CD4-positive, alpha-beta T cell (primary cell): ENCODE data around the gene MS4A15. TPM values are rescaled to one million over a fixed set of nuclear protein-coding genes. Genes with fewer than 3 reads are reported as not detected.

ENCODE experiments used
- ATAC-seq: fragments of 200-7000 bp; cut with Tn5 transposase; one replicate; pipeline ENCODE4 v1.10.0; 2022; ENCODE audit warnings: mild to moderate bottlenecking; ENCODE audit not compliant: poor library complexity
- CTCF ChIA-PET: fragments of 350-600 bp; sonication (Branson Sonifier 250); formaldehyde crosslinking; loops from one replicate; lab custom pipeline; 2021; ENCODE audit warnings: antibody characterized with exemption, inconsistent platforms; lab: Charles Lee
- POLR2A ChIA-PET: fragments of 350-600 bp; sonication (Branson Sonifier 250); formaldehyde crosslinking; loops from one replicate; lab custom pipeline; 2021; ENCODE audit warnings: antibody characterized with exemption, inconsistent platforms; lab: Charles Lee
- DNase-seq, 14 experiments: peaks; one replicate each; pipeline ENCODE4 v3.0.0-alpha.2; 2013 to 2020; ENCODE audit warnings: mixed read lengths in 2 of 14
- H3K27ac ChIP-seq, 2 donors: one replicate each; pipeline versions ENCODE4 v1.5.1 to v1.7.0; 2013; ENCODE audit warnings: low read length in 2 of 2, low read depth in 1 of 2, mild to moderate bottlenecking in 1 of 2
- H3K27me3 ChIP-seq, 2 experiments: 1 replicate in 1 of 2; 2 replicates in 1 of 2; pipeline versions ENCODE4 v1.6.1 to v1.7.0; 2013; ENCODE audit warnings: low read length in 2 of 2, control low read depth in 1 of 2, mild to moderate bottlenecking in 1 of 2, moderate library complexity in 1 of 2; ENCODE audit not compliant: insufficient read depth in 2 of 2, control insufficient read depth in 1 of 2
- H3K36me3 ChIP-seq: one replicate; pipeline ENCODE4 v1.6.1; 2013; ENCODE audit warnings: low read length, control low read depth; ENCODE audit not compliant: insufficient read depth
- H3K4me1 ChIP-seq: one replicate; pipeline ENCODE4 v1.6.1; 2013; ENCODE audit warnings: low read length, control low read depth; ENCODE audit not compliant: insufficient read depth
- H3K4me3 ChIP-seq: one replicate; pipeline ENCODE4 v1.5.1; 2013; ENCODE audit warnings: mild to moderate bottlenecking, low read length, moderate library complexity
- H3K9me3 ChIP-seq, 2 experiments: 1 replicate in 1 of 2; 2 replicates in 1 of 2; pipeline versions ENCODE4 v1.6.1 to v1.7.0; 2013; ENCODE audit warnings: low read length in 2 of 2, mild to moderate bottlenecking in 2 of 2, control low read depth in 1 of 2, moderate library complexity in 1 of 2; ENCODE audit not compliant: control insufficient read depth in 1 of 2, insufficient read depth in 1 of 2
- H3K27ac Mint-ChIP-seq: one replicate; pipeline ENCODE4 v1.8.0; 2020; ENCODE audit warnings: mixed read lengths
- H3K27me3 Mint-ChIP-seq: one replicate; pipeline ENCODE4 v1.8.0; 2021; ENCODE audit warnings: mixed read lengths
- H3K36me3 Mint-ChIP-seq: one replicate; pipeline ENCODE4 v1.8.0; 2021; ENCODE audit warnings: low read depth, mixed read lengths
- H3K4me1 Mint-ChIP-seq: one replicate; pipeline ENCODE4 v1.8.0; 2021; ENCODE audit warnings: low read depth, mixed read lengths
- H3K4me3 Mint-ChIP-seq: one replicate; pipeline ENCODE4 v1.8.0; 2020; ENCODE audit warnings: mild to moderate bottlenecking, mixed read lengths
- H3K9me3 Mint-ChIP-seq: one replicate; pipeline ENCODE4 v1.8.0; 2020; ENCODE audit warnings: mixed read lengths
- intact Hi-C, 2 experiments: fragments of 100-400 bp; cut with DNase I in 1 of 2; cut with micrococcal nuclease in 1 of 2; formaldehyde crosslinking; loops; one replicate each; pipeline versions ENCODE4 v1.15.1 to v1.9.0; 2023 to 2025; cut with DNase I, micrococcal nuclease
- total RNA-seq, 174 experiments: library from RNA in 2 of 174; stranded (reverse) in 2 of 174; gene quantifications; one replicate each; pipeline ENCODE4 v1.2.3 and lab custom pipeline; 2021 to 2026
- TF ChIP-seq, protein P1 (sequence below): fragments of 200-600 bp; IDR thresholded peaks from one replicate; pipeline ENCODE4 v1.8.0; 2022; ENCODE audit warnings: antibody characterized with exemption, mild to moderate bottlenecking

Gene MS4A15
- total RNA-seq, 2 experiments from 2014 or later: not detected

DNA sequence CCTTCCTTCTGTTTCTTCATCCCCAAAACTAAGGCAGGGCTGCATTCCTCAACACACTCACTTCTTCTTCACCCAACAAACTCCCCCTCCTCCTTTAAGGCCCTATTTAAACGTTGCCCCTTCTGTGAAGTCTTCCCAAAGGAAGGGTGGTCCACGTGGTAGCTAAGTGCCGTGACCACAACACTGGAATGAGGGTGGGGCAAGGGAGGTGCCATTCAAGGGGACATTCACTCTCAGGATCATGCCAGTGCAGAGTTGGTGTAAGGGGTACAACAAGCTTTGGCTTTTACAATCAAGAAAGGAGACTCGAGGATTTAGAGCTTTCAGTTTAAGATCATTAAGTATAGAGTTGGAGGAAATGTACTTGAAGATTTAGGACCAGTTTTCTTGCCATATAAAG is 20.4 kb downstream of the MS4A15 start:
- H3K27ac Mint-ChIP-seq: no peak overlapping the region
- H3K4me1 Mint-ChIP-seq: peaks cover 6% of the 10 kb centered on the region
- POLR2A ChIA-PET: interaction anchor here (0.6 kb wide), 1 partner anchor 213 kb away, joined by 4 read pairs; no protein-coding TSS in a partner anchor
- Histone ChIP-seq H3K27ac (no peak overlapping the region), H3K4me3 (no peak overlapping the region), H3K9me3 (no peaks in the 10 kb centered on the region), H3K27me3 (no peaks in the 10 kb centered on the region), H3K4me1 (peaks cover 7% of the 10 kb centered on the region), H3K36me3 (no peaks in the 10 kb centered on the region)
- intact Hi-C loops: loop anchor here in 1 of 2 experiments (5.0 kb wide), 2 partner anchors 115 to 410 kb away; no protein-coding TSS in a partner anchor
- TF ChIP-seq, protein P1, sequence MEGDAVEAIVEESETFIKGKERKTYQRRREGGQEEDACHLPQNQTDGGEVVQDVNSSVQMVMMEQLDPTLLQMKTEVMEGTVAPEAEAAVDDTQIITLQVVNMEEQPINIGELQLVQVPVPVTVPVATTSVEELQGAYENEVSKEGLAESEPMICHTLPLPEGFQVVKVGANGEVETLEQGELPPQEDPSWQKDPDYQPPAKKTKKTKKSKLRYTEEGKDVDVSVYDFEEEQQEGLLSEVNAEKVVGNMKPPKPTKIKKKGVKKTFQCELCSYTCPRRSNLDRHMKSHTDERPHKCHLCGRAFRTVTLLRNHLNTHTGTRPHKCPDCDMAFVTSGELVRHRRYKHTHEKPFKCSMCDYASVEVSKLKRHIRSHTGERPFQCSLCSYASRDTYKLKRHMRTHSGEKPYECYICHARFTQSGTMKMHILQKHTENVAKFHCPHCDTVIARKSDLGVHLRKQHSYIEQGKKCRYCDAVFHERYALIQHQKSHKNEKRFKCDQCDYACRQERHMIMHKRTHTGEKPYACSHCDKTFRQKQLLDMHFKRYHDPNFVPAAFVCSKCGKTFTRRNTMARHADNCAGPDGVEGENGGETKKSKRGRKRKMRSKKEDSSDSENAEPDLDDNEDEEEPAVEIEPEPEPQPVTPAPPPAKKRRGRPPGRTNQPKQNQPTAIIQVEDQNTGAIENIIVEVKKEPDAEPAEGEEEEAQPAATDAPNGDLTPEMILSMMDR: no peak
- DNase-seq (no peak), ATAC-seq (no peak)
- H3K36me3 Mint-ChIP-seq: no peaks in the 10 kb centered on the region
- H3K9me3 Mint-ChIP-seq: no peaks in the 10 kb centered on the region
- no peak overlapping the region for H3K4me3 Mint-ChIP-seq
- CTCF ChIA-PET: no interaction called here
- H3K27me3 Mint-ChIP-seq: no peaks in the 10 kb centered on the region

DNA sequence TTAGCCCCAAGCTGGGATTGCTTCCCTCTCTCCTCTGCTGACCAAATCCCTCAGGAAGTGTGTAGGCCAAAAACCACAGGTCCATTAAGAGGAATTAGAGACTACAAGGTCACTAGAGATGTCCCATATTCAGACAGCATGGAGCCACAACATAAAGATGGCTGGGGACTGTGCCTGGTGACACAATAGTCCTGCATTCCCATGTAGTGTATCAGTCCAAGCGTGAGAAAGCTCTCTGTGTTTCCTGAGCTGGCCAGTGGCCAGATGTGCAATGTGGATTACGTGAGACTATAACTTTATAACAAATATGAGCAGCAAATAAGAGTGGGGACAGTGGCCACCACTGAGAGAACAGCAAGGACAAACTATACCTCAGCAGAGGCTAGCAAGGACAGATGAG is 20.9 kb downstream of the MS4A15 start:
- H3K4me1 ChIP-seq: peaks cover 7% of the 10 kb centered on the region
- no peak overlapping the region for H3K27ac Mint-ChIP-seq
- ChIA-PET POLR2A (no interaction called here), CTCF (no interaction called here)
- H3K4me3 ChIP-seq: no peak overlapping the region
- H3K4me3 Mint-ChIP-seq: no peak overlapping the region
- TF ChIP-seq, protein P1: no peak
- H3K27me3 Mint-ChIP-seq: no peaks in the 10 kb centered on the region
- H3K27me3 ChIP-seq: no peaks in the 10 kb centered on the region
- intact Hi-C loops: loop anchor here in 1 of 2 experiments (5.0 kb wide), 2 partner anchors 115 to 410 kb away; no protein-coding TSS in a partner anchor
- no peaks in the 10 kb centered on the region for H3K36me3 ChIP-seq
- no peaks in the 10 kb centered on the region for H3K9me3 Mint-ChIP-seq
- H3K4me1 Mint-ChIP-seq: peaks cover 6% of the 10 kb centered on the region
- no peak overlapping the region for H3K27ac ChIP-seq
- ATAC-seq: no peak
- H3K9me3 ChIP-seq: no peaks in the 10 kb centered on the region
- no peaks in the 10 kb centered on the region for H3K36me3 Mint-ChIP-seq
- no peak for DNase-seq

DNA sequence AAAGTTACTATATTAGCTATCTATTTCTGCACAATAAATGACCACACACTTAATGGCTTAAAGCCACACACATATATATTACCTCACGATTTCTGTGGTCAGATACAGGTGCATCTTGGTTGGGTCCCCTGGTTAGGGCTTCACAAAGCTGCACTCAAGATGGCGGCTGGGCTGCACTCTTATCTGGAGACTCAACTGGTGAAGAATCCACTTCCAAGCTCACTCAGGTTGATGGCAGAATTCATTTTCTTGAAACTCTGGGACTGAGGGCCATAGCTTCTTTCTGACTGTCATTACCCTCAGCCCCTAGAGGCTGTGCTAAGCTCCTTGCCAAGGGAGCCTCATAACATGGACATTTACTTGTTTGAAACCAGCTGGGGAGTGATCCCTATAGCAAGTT is 23.4 kb downstream of the MS4A15 start:
- no peak overlapping the region for H3K27ac Mint-ChIP-seq
- peaks cover 6% of the 10 kb centered on the region for H3K4me1 Mint-ChIP-seq
- H3K9me3 Mint-ChIP-seq: no peaks in the 10 kb centered on the region
- no peaks in the 10 kb centered on the region for H3K27me3 Mint-ChIP-seq
- H3K4me3 Mint-ChIP-seq: no peak overlapping the region
- intact Hi-C loops: no loop called here
- Histone ChIP-seq H3K27ac (no peak overlapping the region), H3K27me3 (no peaks in the 10 kb centered on the region), H3K9me3 (no peaks in the 10 kb centered on the region), H3K36me3 (no peaks in the 10 kb centered on the region), H3K4me3 (no peak overlapping the region), H3K4me1 (peaks cover 6% of the 10 kb centered on the region)
- CTCF ChIA-PET: no interaction called here
- ATAC-seq (no peak), DNase-seq (no peak)
- TF ChIP-seq, protein P1: no peak
- no peaks in the 10 kb centered on the region for H3K36me3 Mint-ChIP-seq
- POLR2A ChIA-PET: interaction anchor here (0.5 kb wide), 1 partner anchor 362 kb away, joined by 3 read pairs; no protein-coding TSS in a partner anchor
